H1 (cell line): ENCODE data around the gene PASK. TPM values are rescaled to one million over a fixed set of nuclear protein-coding genes. Genes with fewer than 3 reads are reported as not detected.

Source experiments
- CTCF ChIA-PET: fragments of 300-600 bp; sonication (Branson Sonifier 250); formaldehyde crosslinking; loops from one replicate; lab custom pipeline; 2021; ENCODE audit not compliant: partially characterized antibody; lab: Charles Lee
- POLR2A ChIA-PET: fragments of 300-600 bp; sonication (Branson Sonifier 250); formaldehyde crosslinking; loops from one replicate; lab custom pipeline; 2021; ENCODE audit warnings: inconsistent platforms; ENCODE audit not compliant: partially characterized antibody; lab: Charles Lee
- DNase-seq, 2 experiments: peaks; one replicate each; pipeline versions ENCODE4 v3.0.0 to v3.0.0-alpha.2; 2010 to 2022; ENCODE audit warnings: low spot score in 2 of 2, low read depth in 1 of 2, mixed read lengths in 1 of 2
- FAIRE-seq: peaks from 2 replicates; lab custom pipeline; 2011; peaks lifted over from hg19 to GRCh38; lab: Jason Lieb, UNC
- H2AFZ ChIP-seq: 2 replicates; pipeline ENCODE4 v1.8.1; 2012; ENCODE audit warnings: low read length, inconsistent platforms
- H2AK5ac ChIP-seq: 2 replicates; pipeline ENCODE4 v1.6.1; 2013; ENCODE audit warnings: low read depth, low read length
- H2BK120ac ChIP-seq: replicated peaks from 2 replicates; pipeline ENCODE3; 2013; ENCODE audit warnings: low read depth, low read length, inconsistent platforms
- H2BK12ac ChIP-seq: 2 replicates; pipeline ENCODE4 v1.6.1; 2013; ENCODE audit warnings: low read depth, low read length
- H2BK15ac ChIP-seq: 2 replicates; pipeline ENCODE4 v1.6.1; 2013; ENCODE audit warnings: low read length
- H2BK20ac ChIP-seq: 2 replicates; pipeline ENCODE4 v1.6.1; 2013; ENCODE audit warnings: low read length
- H2BK5ac ChIP-seq: 2 replicates; pipeline ENCODE4 v1.6.1; 2013; ENCODE audit warnings: low read depth, low read length
- H3K14ac ChIP-seq: 2 replicates; pipeline ENCODE4 v1.6.1; 2013; ENCODE audit warnings: inconsistent platforms; ENCODE audit not compliant: insufficient read length
- H3K18ac ChIP-seq: 2 replicates; pipeline ENCODE4 v1.6.1; 2013; ENCODE audit warnings: low read length; ENCODE audit errors: extremely low read depth
- H3K23ac ChIP-seq: 2 replicates; pipeline ENCODE4 v1.6.1; 2013; ENCODE audit warnings: inconsistent platforms; ENCODE audit not compliant: insufficient read length
- H3K23me2 ChIP-seq: 2 replicates; pipeline ENCODE4 v1.6.1; 2013; ENCODE audit warnings: low read depth, low read length
- H3K27ac ChIP-seq: 2 replicates; pipeline ENCODE4 v1.6.1; 2011; ENCODE audit warnings: low read depth, low read length, inconsistent platforms
- H3K27me3 ChIP-seq, 4 experiments: replicated peaks in 1 of 4; 1 replicate in 1 of 4; 2 replicates in 3 of 4; pipeline versions ENCODE4 v1.6.1 to v1.8.1; 2011 to 2013; ENCODE audit warnings: low read length in 3 of 4, mild to moderate bottlenecking in 3 of 4, inconsistent platforms in 2 of 4, mixed read lengths in 2 of 4, moderate library complexity in 1 of 4; ENCODE audit not compliant: control insufficient read depth in 3 of 4, insufficient read depth in 3 of 4; ENCODE audit errors: extremely low read depth in 1 of 4
- H3K36me3 ChIP-seq, 4 experiments: 2 replicates each; pipeline versions ENCODE4 v1.6.1 to v1.8.1; 2011 to 2013; ENCODE audit warnings: mild to moderate bottlenecking in 4 of 4, low read length in 3 of 4, moderate library complexity in 2 of 4, control low read depth in 1 of 4, inconsistent platforms in 1 of 4; ENCODE audit not compliant: insufficient read depth in 4 of 4, control insufficient read depth in 2 of 4
- H3K4ac ChIP-seq: replicated peaks from 2 replicates; pipeline ENCODE3; 2013; ENCODE audit warnings: low read length, low read depth, mixed read lengths, inconsistent platforms; ENCODE audit not compliant: insufficient read length
- H3K4me1 ChIP-seq, 4 experiments: replicated peaks in 1 of 4; 1 replicate in 1 of 4; 2 replicates in 3 of 4; pipeline versions ENCODE4 v1.6.1 to v1.8.1; 2011 to 2013; ENCODE audit warnings: low read length in 3 of 4, inconsistent platforms in 2 of 4, mixed read lengths in 1 of 4; ENCODE audit not compliant: insufficient read depth in 4 of 4, control insufficient read depth in 3 of 4
- H3K4me2 ChIP-seq, 2 experiments: 2 replicates each; pipeline versions ENCODE4 v1.6.1 to v1.8.1; 2011 to 2013; ENCODE audit warnings: low read depth in 2 of 2, low read length in 2 of 2, control low read depth in 1 of 2, inconsistent platforms in 1 of 2, mild to moderate bottlenecking in 1 of 2; ENCODE audit not compliant: insufficient read depth in 1 of 2
- H3K4me3 ChIP-seq, 4 experiments: fragments of 200-600, 300-600 bp in 1 of 4; sonication (generic), shearing (Covaris generic), sonication (Bioruptor Twin) in 1 of 4; 2 replicates each; pipeline versions ENCODE4 v1.5.1 to v1.8.1; 2011 to 2016; ENCODE audit warnings: low read length in 4 of 4, low read depth in 3 of 4, control low read depth in 2 of 4, inconsistent platforms in 2 of 4, mild to moderate bottlenecking in 2 of 4, mixed read lengths in 1 of 4, moderate library complexity in 1 of 4; ENCODE audit not compliant: insufficient read depth in 2 of 4; ENCODE audit errors: extremely low read depth in 1 of 4
- H3K56ac ChIP-seq: replicated peaks from 2 replicates; pipeline ENCODE3; 2013; ENCODE audit warnings: low read depth, mild to moderate bottlenecking, mixed read lengths, low read length, inconsistent platforms; ENCODE audit not compliant: insufficient read length
- H3K79me1 ChIP-seq: 2 replicates; pipeline ENCODE4 v1.6.1; 2013; ENCODE audit warnings: low read depth, low read length, control low read depth
- H3K79me2 ChIP-seq, 2 experiments: 2 replicates each; pipeline versions ENCODE4 v1.6.1 to v1.8.1; 2012 to 2013; ENCODE audit warnings: low read length in 2 of 2, mild to moderate bottlenecking in 2 of 2, inconsistent platforms in 1 of 2; ENCODE audit not compliant: insufficient read depth in 2 of 2, control insufficient read depth in 1 of 2
- H3K9ac ChIP-seq, 4 experiments: replicated peaks in 1 of 4; 1 replicate in 1 of 4; 2 replicates in 3 of 4; pipeline versions ENCODE4 v1.6.1 to v1.8.1; 2011 to 2013; ENCODE audit warnings: low read depth in 3 of 4, low read length in 3 of 4, control low read depth in 2 of 4, mild to moderate bottlenecking in 2 of 4, moderate library complexity in 2 of 4, inconsistent platforms in 1 of 4; ENCODE audit errors: extremely low read depth in 1 of 4
- H3K9me3 ChIP-seq, 2 experiments: 2 replicates each; pipeline versions ENCODE4 v1.6.1 to v1.8.1; 2012 to 2013; ENCODE audit warnings: mild to moderate bottlenecking in 2 of 2, moderate library complexity in 2 of 2, control low read depth in 1 of 2, inconsistent platforms in 1 of 2, low read depth in 1 of 2, low read length in 1 of 2, mixed read lengths in 1 of 2; ENCODE audit not compliant: insufficient read depth in 2 of 2
- H4K20me1 ChIP-seq, 2 experiments: replicated peaks in 1 of 2; 2 replicates each; pipeline versions ENCODE3 to v1.8.1; 2011 to 2013; ENCODE audit warnings: inconsistent platforms in 2 of 2, low read length in 2 of 2, mild to moderate bottlenecking in 1 of 2; ENCODE audit not compliant: insufficient read depth in 2 of 2, control insufficient read depth in 1 of 2
- H4K5ac ChIP-seq: 2 replicates; pipeline ENCODE4 v1.6.1; 2013; ENCODE audit warnings: low read length, low read depth, mixed read lengths, inconsistent platforms; ENCODE audit not compliant: insufficient read length
- H4K8ac ChIP-seq: 2 replicates; pipeline ENCODE4 v1.8.0; 2013; ENCODE audit warnings: mild to moderate bottlenecking, moderate library complexity, low read length, inconsistent platforms; ENCODE audit not compliant: insufficient read depth; ENCODE audit errors: extremely low read depth
- H4K91ac ChIP-seq: replicated peaks from 2 replicates; pipeline ENCODE3; 2013; ENCODE audit warnings: low read length, mixed read lengths, inconsistent platforms; ENCODE audit not compliant: insufficient read length
- BRCA1 ChIP-seq: IDR thresholded peaks from 2 replicates; pipeline ENCODE4 v1.6.1; 2012; ENCODE audit warnings: low read depth, low read length, improper control_type of control experiment
- CHD1 ChIP-seq: IDR thresholded peaks from 2 replicates; pipeline ENCODE4 v1.6.1; 2012; ENCODE audit warnings: low read depth, low read length, improper control_type of control experiment
- EZH2 ChIP-seq: fragments of 200-600 bp; sonication (generic); IDR thresholded peaks from 2 replicates; pipeline ENCODE4 v1.7.1; 2012; ENCODE audit warnings: low read depth, mild to moderate bottlenecking, moderate library complexity, low read length, inconsistent platforms; ENCODE audit not compliant: severe bottlenecking
- KDM4A ChIP-seq: IDR thresholded peaks from one replicate; pipeline ENCODE4 v1.7.1; 2012; ENCODE audit warnings: low read depth, mild to moderate bottlenecking, moderate library complexity, low read length, inconsistent platforms; ENCODE audit not compliant: severe bottlenecking
- MAX ChIP-seq: IDR thresholded peaks from 2 replicates; pipeline ENCODE4 v1.6.1; 2012; ENCODE audit warnings: inconsistent platforms
- POLR2AphosphoS5 ChIP-seq: IDR thresholded peaks from 2 replicates; pipeline ENCODE4 v1.6.1; 2011; ENCODE audit warnings: low read depth, low read length
- POU5F1 ChIP-seq: IDR thresholded peaks from 2 replicates; pipeline ENCODE4 v1.6.1; 2011; ENCODE audit warnings: low read depth, mild to moderate bottlenecking, low read length, moderate library complexity
- SIRT6 ChIP-seq: IDR thresholded peaks from one replicate; pipeline ENCODE4 v1.7.1; 2012; ENCODE audit warnings: low read length, inconsistent platforms
- SIX5 ChIP-seq: IDR thresholded peaks from 2 replicates; pipeline ENCODE4 v1.6.1; 2011; ENCODE audit warnings: mild to moderate bottlenecking, low read depth, low read length
- SP2 ChIP-seq: IDR thresholded peaks from 2 replicates; pipeline ENCODE4 v1.6.1; 2012; ENCODE audit warnings: mild to moderate bottlenecking, low read length, inconsistent platforms
- SRF ChIP-seq: IDR thresholded peaks from 2 replicates; pipeline ENCODE4 v1.6.1; 2011; ENCODE audit warnings: mild to moderate bottlenecking, low read depth, low read length, moderate library complexity
- YY1 ChIP-seq: IDR thresholded peaks from 2 replicates; pipeline ENCODE4 v1.6.1; 2011; ENCODE audit warnings: low read depth, mild to moderate bottlenecking, low read length
- WGBS, 2 experiments: shearing (Covaris generic) in 1 of 2; methylation state at CpG; one replicate each; pipeline versions ENCODE4 v1.1.6 to v1.1.7; 2013 to 2015; ENCODE audit warnings: low lambda C conversion rate in 2 of 2, mixed read lengths in 2 of 2, inconsistent platforms in 1 of 2, low coverage in 1 of 2, missing lambda C conversion rate in 1 of 2; ENCODE audit not compliant: insufficient replicate concordance in 2 of 2, insufficient coverage in 1 of 2, insufficient read length in 1 of 2; ENCODE audit errors: extremely low coverage in 1 of 2, missing lambda C conversion rate in 1 of 2; 5-methylcytosine and 5-hydroxymethylcytosine counted together
- polyA plus RNA-seq, 7 experiments: library from polyadenylated mRNA; depleted of rRNA in 3 of 7; stranded (reverse) in 5 of 7; unstranded in 2 of 7; fragments of >200 nt in 5 of 7; fragments of 200-250 nt in 2 of 7; gene quantifications; 1 replicate in 5 of 7; 2 replicates in 1 of 7; 4 replicates in 1 of 7; pipeline versions ENCODE4 v1.2.1 to v1.2.3, GENCODE V29; 2011 to 2013; ENCODE audit warnings: missing spikeins in 2 of 7, mixed read lengths in 2 of 7
- total RNA-seq: library from RNA; stranded (reverse); fragmentation: NEBNext Ultra II Directional; extraction: Animal tissue kit (Norgen Biotek cat#: 25700); gene quantifications from 2 replicates; pipeline ENCODE4 v1.2.1, GENCODE V29; 2021

The PASK gene
- total and polyA plus RNA-seq, 2 of the 8 experiments (the other 6 are each of a cell fraction or from before 2014, with no cell fraction given): 20.5 to 66.1 TPM

- Histone ChIP-seq H3K14ac (no peak overlapping the region), H3K9me3 (no peaks in the 10 kb centered on the region), H3K9ac (no peak overlapping the region), H3K4me3 (no peak overlapping the region), H4K5ac (no peak overlapping the region), H2BK5ac (no peak overlapping the region), H3K4ac (no peak overlapping the region), H3K79me1 (no peaks in the 10 kb centered on the region), H2BK20ac (no peak overlapping the region), H3K23me2 (no peaks in the 10 kb centered on the region), H4K20me1 (no peaks in the 10 kb centered on the region), H3K36me3 (no peaks in the 10 kb centered on the region), H3K18ac (no peak overlapping the region), H4K91ac (no peak overlapping the region), H2BK12ac (no peak overlapping the region), H2AFZ (no peak overlapping the region), H3K4me1 (no peaks in the 10 kb centered on the region; a peak in 1 of 7 replicates), H3K79me2 (no peaks in the 10 kb centered on the region), H2AK5ac (no peak overlapping the region), H3K27me3 (no peaks in the 10 kb centered on the region), H3K56ac (no peak overlapping the region), H4K8ac (no peak overlapping the region), H3K23ac (no peak overlapping the region), H3K4me2 (no peak overlapping the region), H2BK120ac (no peak overlapping the region), H2BK15ac (no peak overlapping the region), H3K27ac (no peak overlapping the region)
- no peak for FAIRE-seq
- WGBS, 2 experiments: 85% methylated on average over 21 of the region's 25 CpGs; no CpG with 5 or more reads in 1 of the 2 experiments
- ChIA-PET POLR2A (interaction anchor here (1.6 kb wide), 1 partner anchor 9 kb away, joined by 6 read pairs; no protein-coding TSS in a partner anchor), CTCF (interaction anchor here (0.7 to 1.5 kb wide), 2 partner anchors 90 to 116 kb away, joined by 3 to 5 read pairs; no protein-coding TSS in a partner anchor)
- no peak for DNase-seq
- TF ChIP-seq BRCA1 (no peak), SRF (no peak), SIX5 (no peak), SIRT6 (no peak), YY1 (no peak), KDM4A (no peak), POLR2AphosphoS5 (no peak), SP2 (no peak), CHD1 (no peak), EZH2 (no peak), POU5F1 (no peak), MAX (no peak)
Observed at GRCh38 chr2:241073166-241074064, 75.9 kb downstream of the PASK start.
